Transverse colon (tissue), 4 donors: ENCODE measurements around the gene CDCA8. TPM values are rescaled to one million over a fixed set of nuclear protein-coding genes. Genes with fewer than 3 reads are reported as not detected.
"Not testable (repeated sequence)": the region's sequence is repeated elsewhere in the genome, so short reads cannot be mapped to it uniquely, and the experiment has no call there.

ENCODE experiments used
- DNase-seq: peaks from one replicate; pipeline ENCODE4 v3.0.0-alpha.2; 2019
- H3K27ac ChIP-seq, 4 donors: fragments of 200-600 bp; sonication (generic); 2 replicates each; pipeline ENCODE4 v1.5.1; 2016 to 2018; ENCODE audit warnings: inconsistent platforms in 4 of 4
- H3K27me3 ChIP-seq: fragments of 200-600 bp; sonication (generic); 2 replicates; pipeline ENCODE4 v1.5.1; 2017; ENCODE audit warnings: inconsistent platforms
- H3K36me3 ChIP-seq, 4 donors: fragments of 200-600 bp; sonication (generic); 2 replicates each; pipeline ENCODE4 v1.5.1; 2017 to 2019; ENCODE audit warnings: inconsistent platforms in 4 of 4
- H3K4me1 ChIP-seq, 4 donors: fragments of 200-600 bp; sonication (generic); 2 replicates each; pipeline ENCODE4 v1.5.1; 2017 to 2020; ENCODE audit warnings: inconsistent platforms in 4 of 4
- H3K4me3 ChIP-seq, 4 donors: fragments of 200-600 bp; sonication (generic); 1 replicate in 1 of 4; 2 replicates in 3 of 4; pipeline versions ENCODE4 v1.5.1 to v1.6.1; 2017 to 2019; ENCODE audit warnings: inconsistent platforms in 4 of 4
- H3K9me3 ChIP-seq, 2 donors: fragments of 200-600 bp; sonication (generic); 2 replicates each; pipeline ENCODE4 v1.5.1; 2017 to 2019; ENCODE audit warnings: inconsistent platforms in 2 of 2
- EP300 ChIP-seq: sonication (generic); formaldehyde crosslinking; IDR thresholded peaks from one replicate; pipeline ENCODE4 v1.6.1; 2017; ENCODE audit warnings: antibody characterized with exemption, low read depth
- POLR2A ChIP-seq: fragments of 450-650 bp; IDR thresholded peaks from one replicate; pipeline ENCODE4 v1.6.1; 2016; ENCODE audit warnings: antibody characterized with exemption, mild to moderate bottlenecking, moderate library complexity
- POLR2AphosphoS5 ChIP-seq, 3 donors: sonication (generic); formaldehyde crosslinking; IDR thresholded peaks; one replicate each; pipeline ENCODE4 v1.6.1; 2016; ENCODE audit warnings: antibody characterized with exemption in 3 of 3
- WGBS, 2 donors: methylation state at CpG; one replicate each; pipeline ENCODE4 v1.1.5; 2018; ENCODE audit warnings: low coverage in 1 of 2; 5-methylcytosine and 5-hydroxymethylcytosine counted together
- in situ Hi-C, 4 donors: fragments of 200-750 bp; cut with MboI; loops; one replicate each; pipeline versions ENCODE4 v1.15.0 to v1.15.1; 2017; ENCODE audit warnings: low sequenced_read_pairs in 3 of 4, low pct_ligation_motif_present in 1 of 4, low pct_unique_long_range_greater_than_20kb in 1 of 4
- intact Hi-C: fragments of 100-400 bp; cut with DNase I; formaldehyde crosslinking; loops from one replicate; pipeline ENCODE4 v1.15.1; 2023; ENCODE audit warnings: low total_unique reads
- total RNA-seq, 4 donors: library from RNA; depleted of rRNA; stranded (reverse); fragments of >200 nt; gene quantifications; one replicate each; pipeline ENCODE4 v1.1.0, GENCODE V29; 2016
- TF ChIP-seq, protein P1 (sequence below), 5 experiments: fragments of 200-600 bp in 3 of 5; fragments of 450-650 bp in 2 of 5; sonication (generic) in 3 of 5; IDR thresholded peaks; 1 replicate in 2 of 5; 2 replicates in 3 of 5; pipeline ENCODE4 v1.5.1; 2016 to 2017; ENCODE audit warnings: antibody characterized with exemption in 5 of 5, inconsistent platforms in 3 of 5, mild to moderate bottlenecking in 2 of 5, moderate library complexity in 1 of 5

CDCA8 gene
- total RNA-seq, 4 donors from 2014 or later = 2.0 to 5.7 (median 2.1) TPM; not detected in 1

GRCh38 chr1:37730376-37730775 is 38.1 kb downstream of the CDCA8 start:
- intact Hi-C loops = no loop called here
- peaks cover 20% of the 10 kb centered on the region for H3K27me3 ChIP-seq
- no peak overlapping the region for H3K4me3 ChIP-seq
- H3K36me3 ChIP-seq = no peaks in the 10 kb centered on the region
- H3K27ac ChIP-seq = no peak overlapping the region
- in situ Hi-C loops = no loop called here
- peaks cover 0 to 16% (median 10%) of the 10 kb centered on the region in 4 donors for H3K4me1 ChIP-seq
- no peak for TF ChIP-seq POLR2A
- TF ChIP-seq EP300 = no peak
- TF ChIP-seq POLR2AphosphoS5 (IDR thresholded peaks at IDR 0.05) = no peak
- TF ChIP-seq, protein P1, sequence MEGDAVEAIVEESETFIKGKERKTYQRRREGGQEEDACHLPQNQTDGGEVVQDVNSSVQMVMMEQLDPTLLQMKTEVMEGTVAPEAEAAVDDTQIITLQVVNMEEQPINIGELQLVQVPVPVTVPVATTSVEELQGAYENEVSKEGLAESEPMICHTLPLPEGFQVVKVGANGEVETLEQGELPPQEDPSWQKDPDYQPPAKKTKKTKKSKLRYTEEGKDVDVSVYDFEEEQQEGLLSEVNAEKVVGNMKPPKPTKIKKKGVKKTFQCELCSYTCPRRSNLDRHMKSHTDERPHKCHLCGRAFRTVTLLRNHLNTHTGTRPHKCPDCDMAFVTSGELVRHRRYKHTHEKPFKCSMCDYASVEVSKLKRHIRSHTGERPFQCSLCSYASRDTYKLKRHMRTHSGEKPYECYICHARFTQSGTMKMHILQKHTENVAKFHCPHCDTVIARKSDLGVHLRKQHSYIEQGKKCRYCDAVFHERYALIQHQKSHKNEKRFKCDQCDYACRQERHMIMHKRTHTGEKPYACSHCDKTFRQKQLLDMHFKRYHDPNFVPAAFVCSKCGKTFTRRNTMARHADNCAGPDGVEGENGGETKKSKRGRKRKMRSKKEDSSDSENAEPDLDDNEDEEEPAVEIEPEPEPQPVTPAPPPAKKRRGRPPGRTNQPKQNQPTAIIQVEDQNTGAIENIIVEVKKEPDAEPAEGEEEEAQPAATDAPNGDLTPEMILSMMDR (IDR thresholded peaks at IDR 0.05) = no peak
- DNase-seq = no peak
- 64 to 71% methylated on average over 4 to 5 of the region's 5 CpGs for WGBS, 2 donors
- H3K9me3 ChIP-seq = no peaks in the 10 kb centered on the region

DNA sequence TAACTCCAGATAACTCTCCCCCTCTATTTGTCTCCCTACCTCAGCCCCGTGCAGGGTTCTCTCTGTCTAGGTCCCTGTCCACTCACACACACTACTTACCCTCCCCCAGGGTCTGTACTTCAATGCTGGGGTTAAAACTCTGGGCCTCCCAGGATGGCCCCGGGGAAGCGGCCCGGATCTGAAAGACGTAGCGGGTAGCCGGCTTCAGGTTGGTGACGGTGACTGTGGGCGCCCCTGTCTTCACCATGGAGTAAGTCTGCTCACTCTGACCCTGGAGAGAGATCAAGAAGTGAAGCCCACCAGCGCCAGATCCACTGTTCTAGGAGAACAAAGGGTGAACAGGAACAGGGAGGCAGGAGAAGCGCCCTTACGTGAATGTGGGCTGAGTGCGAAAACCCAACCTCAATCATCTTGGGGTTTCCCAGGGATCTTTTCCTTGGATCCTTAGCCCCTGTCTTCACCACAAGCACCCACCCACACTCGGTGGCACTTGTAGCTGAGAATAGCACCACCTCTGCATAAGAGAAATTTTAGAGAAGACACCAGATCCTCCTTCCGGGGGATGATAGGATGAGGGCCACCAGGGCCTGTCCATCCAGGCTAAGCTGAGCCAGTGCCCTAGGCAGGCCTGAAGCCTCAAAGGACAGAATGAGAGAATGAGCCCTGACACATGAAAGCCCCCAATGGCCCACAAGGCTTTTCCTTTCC is 39.1 kb downstream of the CDCA8 start:
- in situ Hi-C loops = no loop called here
- TF ChIP-seq EP300 = no peak
- TF ChIP-seq POLR2A = no peak
- TF ChIP-seq POLR2AphosphoS5 (IDR thresholded peaks at IDR 0.05) = no peak
- TF ChIP-seq, protein P1 (IDR thresholded peaks at IDR 0.05) = no peak
- 93% methylated on average over 15 of the region's 15 CpGs; no CpG with 5 or more reads in 1 of the 2 donors for WGBS, 2 donors
- H3K36me3 ChIP-seq = no peaks in the 10 kb centered on the region
- intact Hi-C loops = no loop called here
- DNase-seq = no peak
- no peaks in the 10 kb centered on the region for H3K9me3 ChIP-seq
- H3K27ac ChIP-seq = no peak overlapping the region
- H3K4me3 ChIP-seq = no peak overlapping the region
- peaks cover 0 to 24% (median 16%) of the 10 kb centered on the region in 4 donors for H3K4me1 ChIP-seq
- peaks cover 25% of the 10 kb centered on the region for H3K27me3 ChIP-seq

- in situ Hi-C loops (no loop called here), intact Hi-C loops (no loop called here)
- H3K4me3 ChIP-seq = no peak overlapping the region
- peaks cover 0 to 24% (median 16%) of the 10 kb centered on the region in 4 donors for H3K4me1 ChIP-seq
- DNase-seq = peak; percentile 59
- H3K27ac ChIP-seq = peak overlapping the region in 3 of 4 donors; percentile 49 to 89 (median 87)
- no peaks in the 10 kb centered on the region for H3K9me3 ChIP-seq
- TF ChIP-seq EP300 (no peak), POLR2AphosphoS5 (IDR thresholded peaks at IDR 0.05) (peak in 1 of 3 donors; percentile 6), POLR2A (peak; percentile 15)
- TF ChIP-seq, protein P1 (IDR thresholded peaks at IDR 0.05) = no peak
- WGBS, 2 donors = 40 to 55% methylated on average over 1 to 12 of the region's 12 CpGs
- H3K36me3 ChIP-seq = no peaks in the 10 kb centered on the region
- H3K27me3 ChIP-seq = peaks cover 25% of the 10 kb centered on the region
Observed at GRCh38 chr1:37732111-37732780, 39.9 kb downstream of the CDCA8 start.

DNA sequence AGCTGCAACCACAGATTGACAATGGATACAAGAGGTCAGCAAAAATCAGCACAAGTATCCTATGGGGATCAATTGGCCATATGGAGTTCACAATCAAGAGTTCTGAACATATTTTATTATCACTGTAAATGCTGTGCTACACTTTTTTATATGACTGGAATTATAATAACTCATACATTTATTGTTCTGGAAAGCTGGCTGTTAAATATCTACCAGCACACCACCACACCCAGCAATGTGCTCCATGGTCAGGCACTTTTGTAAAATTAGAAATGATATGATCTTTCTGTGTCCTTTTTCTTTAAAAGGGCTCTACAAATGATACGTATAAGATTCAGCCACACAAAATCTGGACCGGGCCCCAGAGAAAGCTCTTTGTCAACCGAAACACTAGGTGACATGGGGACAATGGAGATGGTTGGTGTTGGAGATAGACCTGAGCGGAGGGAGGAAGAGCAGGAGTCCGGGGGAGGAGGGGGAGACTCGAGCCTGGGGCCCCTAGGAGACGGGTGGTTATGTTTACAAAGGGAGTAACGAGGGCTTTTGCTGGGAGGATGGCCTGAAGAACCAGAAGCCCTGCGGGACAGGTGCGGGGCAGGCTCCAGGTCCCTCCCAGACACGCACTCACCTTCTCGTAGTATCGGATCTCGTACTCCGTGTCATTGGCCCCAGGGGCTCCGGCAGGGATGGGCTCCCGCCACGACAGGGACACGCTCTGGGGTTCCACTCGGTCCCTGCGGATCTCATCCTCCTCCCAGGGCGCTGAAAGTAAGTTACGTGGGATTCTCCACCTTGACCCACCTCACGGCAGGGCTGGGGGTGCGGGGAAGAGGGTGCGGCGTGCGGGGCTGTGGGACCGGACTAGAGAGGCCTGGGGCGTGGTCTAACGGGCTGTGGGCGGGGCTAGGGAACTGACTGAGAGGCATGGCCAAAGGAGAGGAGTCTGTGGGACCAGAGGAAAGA is 42.6 kb downstream of the CDCA8 start:
- TF ChIP-seq POLR2A (peak; percentile 49), POLR2AphosphoS5 (IDR thresholded peaks at IDR 0.05) (peak in 2 of 3 donors; percentile 28 to 59)
- TF ChIP-seq, protein P1 (IDR thresholded peaks at IDR 0.05) = no peak
- Histone ChIP-seq H3K9me3 (no peaks in the 10 kb centered on the region), H3K27ac (peak overlapping the region; percentile 80 to 89 (median 87)), H3K4me3 (peak overlapping the region; percentile 14 to 50 (median 42)), H3K4me1 (peaks cover 0 to 36% (median 19%) of the 10 kb centered on the region in 4 donors), H3K27me3 (peaks cover 25% of the 10 kb centered on the region), H3K36me3 (no peaks in the 10 kb centered on the region)
- in situ Hi-C loops (no loop called here), intact Hi-C loops (no loop called here)
- peak; percentile 90 for DNase-seq
- 18 to 30% methylated on average over 2 to 30 of the region's 32 CpGs for WGBS, 2 donors

DNA sequence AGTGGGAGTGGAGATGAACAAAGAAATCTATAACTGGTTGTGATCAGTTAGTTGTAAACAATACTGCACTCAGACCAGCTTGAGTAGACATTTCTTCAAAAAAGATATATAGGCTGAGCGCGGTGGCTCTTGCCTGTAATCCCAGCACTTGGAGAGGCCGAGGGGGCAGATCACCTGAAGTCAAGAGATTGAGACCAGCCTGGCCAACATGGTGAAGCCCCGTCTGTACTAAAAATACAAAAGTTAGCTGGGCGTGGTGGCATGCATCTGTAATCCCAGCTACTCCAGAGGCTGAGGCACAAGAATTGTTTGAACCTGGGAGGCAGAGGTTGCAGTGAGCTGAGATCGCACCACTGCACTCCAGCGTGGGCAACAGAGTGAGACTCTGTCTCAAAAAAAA is 45.7 kb downstream of the CDCA8 start:
- Histone ChIP-seq H3K27me3 (peaks cover 24% of the 10 kb centered on the region), H3K4me1 (peaks cover 0 to 36% (median 17%) of the 10 kb centered on the region in 4 donors)
- H3K27ac ChIP-seq, intact Hi-C loops, H3K9me3 ChIP-seq, H3K36me3 ChIP-seq, in situ Hi-C loops, DNase-seq, H3K4me3 ChIP-seq: not testable (repeated sequence)
- 76 to 84% methylated on average over 3 to 7 of the region's 7 CpGs for WGBS, 2 donors

DNA sequence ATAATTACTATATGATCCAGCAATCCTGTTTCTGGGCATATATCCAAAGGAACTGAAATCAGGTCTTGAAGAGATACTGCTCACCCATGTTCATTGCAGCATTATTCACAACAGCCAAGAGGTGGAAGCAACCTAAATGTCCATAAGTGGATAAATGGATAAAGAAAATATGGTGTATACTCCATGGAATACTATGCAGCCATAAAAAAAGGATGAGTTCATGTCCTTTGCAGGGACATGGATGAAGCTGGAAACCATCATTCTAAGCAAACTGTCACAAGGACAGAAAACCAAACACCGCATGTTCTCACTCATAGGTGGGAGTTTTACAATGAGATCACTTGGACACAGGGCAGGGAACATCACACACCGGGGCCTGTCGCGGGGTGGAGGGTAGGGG is 46.3 kb downstream of the CDCA8 start:
- 84 to 96% methylated on average over 4 of the region's 4 CpGs for WGBS, 2 donors
- peak overlapping the region; percentile 25 to 70 (median 48) for H3K27ac ChIP-seq
- H3K4me3 ChIP-seq, in situ Hi-C loops, H3K9me3 ChIP-seq, H3K36me3 ChIP-seq, intact Hi-C loops, DNase-seq: not testable (repeated sequence)
- peaks cover 18% of the 10 kb centered on the region for H3K27me3 ChIP-seq
- H3K4me1 ChIP-seq = peaks cover 0 to 29% (median 12%) of the 10 kb centered on the region in 4 donors
